ENCODE results near the gene CAMLG. TPM values are rescaled to one million over a fixed set of nuclear protein-coding genes. Genes with fewer than 3 reads are reported as not detected.
A peak's percentile ranks its signal among the peaks of the same experiment; 100 is the strongest.

Gene CAMLG
- total and polyA plus RNA-seq, 2 of the 8 experiments (the other 6 are each of a cell fraction or from before 2014, with no cell fraction given): 12.3 to 42.8 TPM

DNA sequence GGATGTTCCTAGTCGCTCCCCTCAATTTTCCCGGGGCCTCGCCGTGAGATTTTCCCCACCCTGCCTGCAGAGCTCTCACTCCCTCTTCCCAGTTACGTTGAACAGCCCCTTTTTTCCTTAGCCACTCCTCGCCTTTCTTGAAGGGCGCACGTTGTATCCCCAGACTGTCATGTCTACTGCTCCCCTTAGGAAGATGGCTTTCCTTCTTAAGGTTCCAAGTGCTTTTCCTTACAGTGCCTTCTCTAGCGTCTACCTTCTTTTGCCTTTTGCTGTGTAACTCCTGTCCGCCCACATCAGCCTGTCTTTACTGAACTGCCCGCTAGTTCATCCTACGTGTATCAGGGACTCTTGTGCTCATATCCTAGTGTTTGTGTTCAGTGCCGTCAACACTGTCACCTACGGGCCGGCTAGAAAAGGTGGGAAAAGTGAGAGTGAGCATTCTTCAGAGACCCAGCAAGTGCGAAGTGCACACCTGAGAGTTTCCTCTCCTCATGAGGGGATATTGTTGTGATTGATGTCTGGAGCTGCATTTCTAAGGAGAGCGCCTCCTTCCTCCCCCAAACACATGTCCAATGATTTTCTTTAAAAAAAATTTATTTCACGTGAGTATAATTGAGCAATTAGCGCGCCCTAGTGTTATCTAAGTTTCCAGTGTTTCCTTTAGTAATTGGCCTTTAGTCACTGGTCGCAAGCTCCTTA, 764 bp downstream of the CAMLG start:
- 13% methylated on average over 21 of the region's 21 CpGs; no CpG with 5 or more reads in 1 of the 2 experiments for WGBS, 2 experiments (ENCODE audit: extremely low coverage in 1 of 2, insufficient coverage in 1 of 2, insufficient read length in 1 of 2, insufficient replicate concordance in 2 of 2, low coverage in 1 of 2, low lambda C conversion rate in 2 of 2, missing lambda C conversion rate in 1 of 2)
- no peak overlapping the region for H3K4ac ChIP-seq (replicated peaks; ENCODE audit: insufficient read length, low read depth, low read length)
- peaks cover 0 to 18% (median 3%) of the 10 kb centered on the region in 4 experiments; a peak in 3 of 8 replicates for H3K36me3 ChIP-seq (ENCODE audit: control insufficient read depth in 2 of 4, insufficient read depth in 4 of 4, low read length in 3 of 4)
- no peak overlapping the region for H3K27ac ChIP-seq (ENCODE audit: low read depth, low read length)
- no peak overlapping the region for H4K91ac ChIP-seq (replicated peaks; ENCODE audit: insufficient read length, low read length)
- no peak overlapping the region for H2AK5ac ChIP-seq (ENCODE audit: low read depth, low read length)
- H2AFZ ChIP-seq (ENCODE audit: low read length): no peak overlapping the region; the same call in 1 of the 2 replicates
- no peak overlapping the region for H3K56ac ChIP-seq (replicated peaks; ENCODE audit: insufficient read length, low read depth, low read length)
- no peak overlapping the region for H4K8ac ChIP-seq (ENCODE audit: extremely low read depth, insufficient read depth, low read length)
- no peak overlapping the region for H3K23ac ChIP-seq (ENCODE audit: insufficient read length)
- H3K4me3 ChIP-seq (ENCODE audit: extremely low read depth in 1 of 4, insufficient read depth in 2 of 4, low read depth in 3 of 4, low read length in 4 of 4): peak overlapping the region; percentile 62 to 97 (median 84)
- peak overlapping the region; percentile 29 to 88 (median 73) for H3K9ac ChIP-seq (replicated peaks in 1 of 4; ENCODE audit: extremely low read depth in 1 of 4, low read depth in 3 of 4, low read length in 3 of 4)
- no peak overlapping the region for H4K5ac ChIP-seq (ENCODE audit: insufficient read length, low read depth, low read length)
- FAIRE-seq (no peak), DNase-seq (ENCODE audit: low read depth in 1 of 2, low spot score in 2 of 2) (peak in 1 of 2 experiments; percentile 57)
- no peak overlapping the region for H2BK12ac ChIP-seq (ENCODE audit: low read depth, low read length)
- H3K23me2 ChIP-seq (ENCODE audit: low read depth, low read length): peaks cover 3% of the 10 kb centered on the region; the same call in 1 of the 2 replicates
- peak overlapping the region; percentile 83 to 90 for H3K4me2 ChIP-seq (ENCODE audit: insufficient read depth in 1 of 2, low read depth in 2 of 2, low read length in 2 of 2)
- H4K20me1 ChIP-seq (replicated peaks in 1 of 2; ENCODE audit: control insufficient read depth in 1 of 2, insufficient read depth in 2 of 2, low read length in 2 of 2): peaks cover 0 to 3% of the 10 kb centered on the region in 2 experiments
- no peaks in the 10 kb centered on the region for H3K27me3 ChIP-seq (replicated peaks in 1 of 4; ENCODE audit: control insufficient read depth in 3 of 4, extremely low read depth in 1 of 4, insufficient read depth in 3 of 4, low read length in 3 of 4)
- H2BK15ac ChIP-seq (ENCODE audit: low read length): no peak overlapping the region
- peaks cover 4% of the 10 kb centered on the region; the same call in 1 of the 2 replicates for H3K79me1 ChIP-seq (ENCODE audit: low read depth, low read length)
- peaks cover 3 to 33% of the 10 kb centered on the region in 2 experiments; a peak in 3 of 4 replicates for H3K79me2 ChIP-seq (ENCODE audit: control insufficient read depth in 1 of 2, insufficient read depth in 2 of 2, low read length in 2 of 2)
- ChIA-PET POLR2A (ENCODE audit: partially characterized antibody) (interaction anchor here (0.6 to 3.6 kb wide), 19 partner anchors 10 to 509 kb away, joined by 3 to 31 read pairs (median 4); partner anchors contain the start of genes C5orf24, DDX46 and PCBD2), CTCF (ENCODE audit: partially characterized antibody) (interaction anchor here (0.7 to 3.3 kb wide), 12 partner anchors 10 to 555 kb away, joined by 3 to 26 read pairs (median 4); partner anchors contain the start of genes DDX46 and PCBD2)
- H3K14ac ChIP-seq (ENCODE audit: insufficient read length): no peak overlapping the region
- H2BK120ac ChIP-seq (replicated peaks; ENCODE audit: low read depth, low read length): no peak overlapping the region
- H3K18ac ChIP-seq (ENCODE audit: extremely low read depth, low read length): no peak overlapping the region
- no peaks in the 10 kb centered on the region for H3K4me1 ChIP-seq (replicated peaks in 1 of 4; ENCODE audit: control insufficient read depth in 3 of 4, insufficient read depth in 4 of 4, low read length in 3 of 4)
- H2BK20ac ChIP-seq (ENCODE audit: low read length): no peak overlapping the region
- H2BK5ac ChIP-seq (ENCODE audit: low read depth, low read length): peak overlapping the region; percentile 28; the same call in 1 of the 2 replicates
- H3K9me3 ChIP-seq (ENCODE audit: insufficient read depth in 2 of 2, low read depth in 1 of 2, low read length in 1 of 2): no peaks in the 10 kb centered on the region
- peak in 1 of 2 experiments; percentile 2; a peak in 2 of 4 replicates for TF ChIP-seq RAD21 (IDR thresholded peaks at IDR 0.05 in 1 of 2, conservative IDR thresholded peaks at IDR 0.05 in 1 of 2; ENCODE audit: low read depth in 2 of 2, low read length in 2 of 2)
- TF ChIP-seq PHF8 (conservative IDR thresholded peaks at IDR 0.05; ENCODE audit: low read depth, low read length): no peak
- TF ChIP-seq, protein P1, sequence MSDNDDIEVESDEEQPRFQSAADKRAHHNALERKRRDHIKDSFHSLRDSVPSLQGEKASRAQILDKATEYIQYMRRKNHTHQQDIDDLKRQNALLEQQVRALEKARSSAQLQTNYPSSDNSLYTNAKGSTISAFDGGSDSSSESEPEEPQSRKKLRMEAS (IDR thresholded peaks at IDR 0.05): peak; percentile 85
- TF ChIP-seq BACH1 (IDR thresholded peaks at IDR 0.05; ENCODE audit: low read length): 0 out of 2 replicates have a peak, but pooled peaks have one; percentile 12
- TF ChIP-seq ZNF274 (IDR thresholded peaks at IDR 0.05; ENCODE audit: borderline replicate concordance, extremely low read depth, low read length): no peak
- TF ChIP-seq, protein P2, sequence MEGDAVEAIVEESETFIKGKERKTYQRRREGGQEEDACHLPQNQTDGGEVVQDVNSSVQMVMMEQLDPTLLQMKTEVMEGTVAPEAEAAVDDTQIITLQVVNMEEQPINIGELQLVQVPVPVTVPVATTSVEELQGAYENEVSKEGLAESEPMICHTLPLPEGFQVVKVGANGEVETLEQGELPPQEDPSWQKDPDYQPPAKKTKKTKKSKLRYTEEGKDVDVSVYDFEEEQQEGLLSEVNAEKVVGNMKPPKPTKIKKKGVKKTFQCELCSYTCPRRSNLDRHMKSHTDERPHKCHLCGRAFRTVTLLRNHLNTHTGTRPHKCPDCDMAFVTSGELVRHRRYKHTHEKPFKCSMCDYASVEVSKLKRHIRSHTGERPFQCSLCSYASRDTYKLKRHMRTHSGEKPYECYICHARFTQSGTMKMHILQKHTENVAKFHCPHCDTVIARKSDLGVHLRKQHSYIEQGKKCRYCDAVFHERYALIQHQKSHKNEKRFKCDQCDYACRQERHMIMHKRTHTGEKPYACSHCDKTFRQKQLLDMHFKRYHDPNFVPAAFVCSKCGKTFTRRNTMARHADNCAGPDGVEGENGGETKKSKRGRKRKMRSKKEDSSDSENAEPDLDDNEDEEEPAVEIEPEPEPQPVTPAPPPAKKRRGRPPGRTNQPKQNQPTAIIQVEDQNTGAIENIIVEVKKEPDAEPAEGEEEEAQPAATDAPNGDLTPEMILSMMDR (IDR thresholded peaks at IDR 0.05; ENCODE audit: control extremely low read depth in 1 of 3, insufficient read depth in 1 of 3, low read depth in 1 of 3, low read length in 3 of 3): peak in 1 of 3 experiments; percentile 18; a peak in 1 of 4 replicates
- peak; percentile 0 for TF ChIP-seq ASH2L (IDR thresholded peaks at IDR 0.05; ENCODE audit: low read length)

All from H1 (cell line).